Prostate gland (tissue), 2 donors: ENCODE data around the gene GRM8. TPM values are rescaled to one million over a fixed set of nuclear protein-coding genes. Genes with fewer than 3 reads are reported as not detected.

ENCODE experiments used
- DNase-seq: peaks from one replicate; pipeline ENCODE4 v3.0.0-alpha.2; 2019; ENCODE audit warnings: low spot score
- H3K27ac ChIP-seq, 2 donors: fragments of 200-600 bp; sonication (generic); 2 replicates each; pipeline ENCODE4 v1.5.1; 2017 to 2019
- H3K27me3 ChIP-seq: fragments of 200-600 bp; sonication (generic); replicated peaks from 2 replicates; pipeline ENCODE4 v1.5.1; 2019; ENCODE audit not compliant: insufficient read depth
- H3K36me3 ChIP-seq, 2 donors: fragments of 200-600 bp; sonication (generic); 1 replicate in 1 of 2; 2 replicates in 1 of 2; pipeline versions ENCODE4 v1.5.1 to v1.8.1; 2017 to 2019
- H3K4me1 ChIP-seq: fragments of 200-600 bp; sonication (generic); replicated peaks from 2 replicates; pipeline ENCODE4 v1.5.1; 2019
- H3K4me3 ChIP-seq, 2 donors: fragments of 200-600 bp; sonication (generic); 2 replicates each; pipeline ENCODE4 v1.5.1; 2017 to 2019
- H3K9me3 ChIP-seq: fragments of 200-600 bp; sonication (generic); 2 replicates; pipeline ENCODE4 v1.5.1; 2017
- POLR2A ChIP-seq: fragments of 450-650 bp; IDR thresholded peaks from one replicate; pipeline ENCODE4 v1.6.1; 2016; ENCODE audit warnings: antibody characterized with exemption, mild to moderate bottlenecking
- POLR2AphosphoS5 ChIP-seq: sonication (generic); formaldehyde crosslinking; IDR thresholded peaks from one replicate; pipeline ENCODE4 v1.6.1; 2017; ENCODE audit warnings: antibody characterized with exemption
- WGBS: methylation state at CpG from one replicate; pipeline ENCODE4 v1.1.5; 2018; 5-methylcytosine and 5-hydroxymethylcytosine counted together
- intact Hi-C: fragments of 100-400 bp; cut with DNase I; formaldehyde crosslinking; loops from one replicate; pipeline ENCODE4 v1.14.2; 2022
- total RNA-seq, 2 donors: library from RNA; depleted of rRNA; stranded (reverse); fragments of >200 nt; gene quantifications; one replicate each; pipeline ENCODE4 v1.1.0, GENCODE V29; 2016
- TF ChIP-seq, protein P1 (sequence below), 4 experiments: fragments of 200-600 bp in 2 of 4; fragments of 450-650 bp in 2 of 4; sonication (generic) in 2 of 4; IDR thresholded peaks; 1 replicate in 3 of 4; 2 replicates in 1 of 4; pipeline ENCODE4 v1.5.1; 2016 to 2019; ENCODE audit warnings: antibody characterized with exemption in 4 of 4, mild to moderate bottlenecking in 2 of 4, moderate library complexity in 2 of 4

The GRM8 gene
- total RNA-seq, 2 donors from 2014 or later = 1.3 to 3.7 TPM

DNA sequence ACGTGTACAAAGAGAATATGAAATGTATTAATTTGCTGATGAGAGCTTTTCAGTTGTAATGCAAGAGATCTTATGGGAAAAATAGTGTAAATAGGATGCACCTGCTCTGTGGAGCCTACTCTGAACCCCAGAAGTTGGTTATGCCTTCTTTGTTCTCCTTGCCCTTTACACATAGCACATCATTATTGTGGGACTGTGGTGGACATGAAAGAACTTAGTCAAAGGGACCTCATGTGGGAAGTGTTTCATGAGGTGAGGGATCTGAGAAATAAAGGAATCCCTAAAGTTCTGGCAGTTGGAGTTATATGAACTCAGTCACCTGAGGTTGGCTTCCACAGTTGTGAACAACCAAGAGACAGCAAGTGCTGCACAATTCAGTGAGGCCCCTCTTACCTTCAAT lies 66.1 kb downstream of the GRM8 start:
- intact Hi-C loops = no loop called here
- TF ChIP-seq POLR2AphosphoS5 (no peak), POLR2A (no peak)
- TF ChIP-seq, protein P1, sequence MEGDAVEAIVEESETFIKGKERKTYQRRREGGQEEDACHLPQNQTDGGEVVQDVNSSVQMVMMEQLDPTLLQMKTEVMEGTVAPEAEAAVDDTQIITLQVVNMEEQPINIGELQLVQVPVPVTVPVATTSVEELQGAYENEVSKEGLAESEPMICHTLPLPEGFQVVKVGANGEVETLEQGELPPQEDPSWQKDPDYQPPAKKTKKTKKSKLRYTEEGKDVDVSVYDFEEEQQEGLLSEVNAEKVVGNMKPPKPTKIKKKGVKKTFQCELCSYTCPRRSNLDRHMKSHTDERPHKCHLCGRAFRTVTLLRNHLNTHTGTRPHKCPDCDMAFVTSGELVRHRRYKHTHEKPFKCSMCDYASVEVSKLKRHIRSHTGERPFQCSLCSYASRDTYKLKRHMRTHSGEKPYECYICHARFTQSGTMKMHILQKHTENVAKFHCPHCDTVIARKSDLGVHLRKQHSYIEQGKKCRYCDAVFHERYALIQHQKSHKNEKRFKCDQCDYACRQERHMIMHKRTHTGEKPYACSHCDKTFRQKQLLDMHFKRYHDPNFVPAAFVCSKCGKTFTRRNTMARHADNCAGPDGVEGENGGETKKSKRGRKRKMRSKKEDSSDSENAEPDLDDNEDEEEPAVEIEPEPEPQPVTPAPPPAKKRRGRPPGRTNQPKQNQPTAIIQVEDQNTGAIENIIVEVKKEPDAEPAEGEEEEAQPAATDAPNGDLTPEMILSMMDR (IDR thresholded peaks at IDR 0.05) = no peak
- Histone ChIP-seq H3K4me1 (no peaks in the 10 kb centered on the region), H3K36me3 (no peaks in the 10 kb centered on the region), H3K27ac (no peak overlapping the region), H3K27me3 (no peaks in the 10 kb centered on the region), H3K9me3 (no peaks in the 10 kb centered on the region), H3K4me3 (no peak overlapping the region)
- 63% methylated on average over 1 of the region's 1 CpG for WGBS
- no peak for DNase-seq

DNA sequence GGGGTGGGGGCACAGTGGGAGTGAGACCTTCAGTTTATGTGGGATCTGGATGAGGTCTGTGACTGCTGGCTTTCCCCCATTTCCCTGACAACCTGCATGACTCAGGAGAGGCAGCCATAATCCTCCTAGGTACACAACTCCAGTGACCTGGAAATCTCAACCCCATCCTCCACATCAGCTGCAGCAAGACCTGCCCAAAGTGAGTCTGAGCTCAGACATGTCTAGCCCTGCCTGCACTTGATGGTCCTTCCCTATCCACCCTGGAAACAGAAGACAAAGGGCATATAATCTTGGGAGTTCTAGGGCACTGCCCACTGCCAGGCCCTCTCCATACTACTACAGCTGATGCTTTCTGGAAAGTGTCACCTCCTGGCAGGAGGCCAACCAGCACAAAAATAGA lies 75.6 kb downstream of the GRM8 start:
- intact Hi-C loops = no loop called here

DNA sequence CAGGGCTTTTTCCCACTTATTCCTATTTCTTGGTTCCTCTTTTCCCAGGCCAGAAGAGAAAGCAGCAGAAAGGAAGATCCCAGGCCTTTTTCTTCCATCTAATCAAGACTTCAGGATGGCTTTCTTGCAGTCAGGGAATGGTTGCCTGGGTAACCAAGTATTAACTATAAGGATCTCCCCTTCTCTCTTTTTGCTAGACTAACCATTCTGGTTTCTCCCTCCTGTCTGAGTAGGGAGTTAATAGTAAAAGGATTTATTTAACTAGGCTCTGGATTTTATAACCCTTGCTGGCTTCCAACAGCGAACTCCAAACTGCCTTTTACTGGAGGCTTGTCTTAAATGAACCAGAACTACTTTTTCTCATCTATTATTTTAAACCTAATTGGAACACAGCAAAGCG lies 90.4 kb downstream of the GRM8 start:
- no peak for DNase-seq
- H3K36me3 ChIP-seq = no peaks in the 10 kb centered on the region

More for the DNA sequence above, 75.6 kb downstream of the GRM8 start:
- no peaks in the 10 kb centered on the region for H3K27me3 ChIP-seq
- TF ChIP-seq POLR2A (no peak), POLR2AphosphoS5 (no peak)
- TF ChIP-seq, protein P1 (IDR thresholded peaks at IDR 0.05) = no peak
- no peak overlapping the region for H3K27ac ChIP-seq
- H3K36me3 ChIP-seq = no peaks in the 10 kb centered on the region
- no peak overlapping the region for H3K4me3 ChIP-seq
- no peaks in the 10 kb centered on the region for H3K9me3 ChIP-seq
- H3K4me1 ChIP-seq = no peaks in the 10 kb centered on the region
- DNase-seq = no peak

DNA sequence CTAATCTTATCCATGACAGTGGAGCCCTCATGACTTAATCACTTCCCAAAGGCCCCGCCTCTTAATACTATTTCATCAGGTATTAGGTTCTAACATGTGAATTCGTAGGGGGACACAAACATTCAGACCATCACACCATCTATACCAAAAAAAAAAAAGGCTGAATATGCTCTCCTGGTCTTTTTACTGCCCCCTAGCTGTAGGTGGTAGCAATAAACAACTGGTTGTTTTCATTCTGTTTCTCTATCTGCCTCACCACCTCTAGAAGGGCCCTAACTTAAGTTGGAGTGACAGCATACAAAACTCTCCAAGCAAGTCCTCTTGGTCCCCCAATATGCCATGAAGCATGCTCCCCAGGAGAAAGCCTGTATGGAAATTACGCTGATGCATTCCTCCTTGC lies 94.1 kb downstream of the GRM8 start:
- no peak for DNase-seq
- Histone ChIP-seq H3K27me3 (no peaks in the 10 kb centered on the region), H3K9me3 (no peaks in the 10 kb centered on the region), H3K27ac (no peak overlapping the region), H3K4me3 (no peak overlapping the region), H3K4me1 (no peaks in the 10 kb centered on the region), H3K36me3 (no peaks in the 10 kb centered on the region)
- TF ChIP-seq POLR2A = no peak
- TF ChIP-seq POLR2AphosphoS5 = no peak
- TF ChIP-seq, protein P1 (IDR thresholded peaks at IDR 0.05) = no peak
- WGBS = 84% methylated on average over 3 of the region's 3 CpGs
- intact Hi-C loops = no loop called here

More for the DNA sequence above, 90.4 kb downstream of the GRM8 start:
- no peaks in the 10 kb centered on the region for H3K27me3 ChIP-seq
- H3K4me3 ChIP-seq = no peak overlapping the region
- H3K27ac ChIP-seq = no peak overlapping the region
- H3K4me1 ChIP-seq = no peaks in the 10 kb centered on the region
- WGBS = 27% methylated on average over 2 of the region's 2 CpGs
- TF ChIP-seq POLR2A (no peak), POLR2AphosphoS5 (no peak)
- TF ChIP-seq, protein P1 (IDR thresholded peaks at IDR 0.05) = no peak
- intact Hi-C loops = no loop called here
- no peaks in the 10 kb centered on the region for H3K9me3 ChIP-seq

DNA sequence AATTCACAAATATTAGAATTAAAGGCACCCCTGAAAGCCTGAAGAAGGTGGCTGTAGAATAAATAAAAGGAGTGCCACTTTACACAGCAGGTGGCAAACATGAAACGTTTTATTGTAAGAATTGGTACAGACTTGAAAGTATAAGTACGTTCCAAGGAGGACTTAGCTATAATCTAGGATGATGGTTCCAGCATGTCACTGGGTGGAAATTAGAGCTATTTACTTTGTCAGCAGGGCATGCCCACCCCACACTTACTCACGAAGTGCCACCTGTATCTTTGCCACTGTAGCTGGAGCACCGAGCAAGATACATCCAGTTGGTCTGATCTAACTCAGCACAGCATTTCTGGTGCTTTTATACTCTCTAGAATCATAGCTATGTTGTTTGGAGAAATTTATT lies 97.8 kb downstream of the GRM8 start:
- no peak for DNase-seq
- no peak overlapping the region for H3K4me3 ChIP-seq
- no peaks in the 10 kb centered on the region for H3K27me3 ChIP-seq
- no peaks in the 10 kb centered on the region for H3K4me1 ChIP-seq
- H3K27ac ChIP-seq = no peak overlapping the region
- no peaks in the 10 kb centered on the region for H3K9me3 ChIP-seq
- TF ChIP-seq POLR2AphosphoS5 (no peak), POLR2A (no peak)
- TF ChIP-seq, protein P1 (IDR thresholded peaks at IDR 0.05) = no peak
- intact Hi-C loops = no loop called here
- H3K36me3 ChIP-seq = no peaks in the 10 kb centered on the region
- 41% methylated on average over 4 of the region's 4 CpGs for WGBS
